Upper lobe of right lung (tissue), 1 donor: ENCODE measurements around the gene PDE4B. TPM values are rescaled to one million over a fixed set of nuclear protein-coding genes. Genes with fewer than 3 reads are reported as not detected.
"Not testable (repeated sequence)": the region's sequence is repeated elsewhere in the genome, so short reads cannot be mapped to it uniquely, and the experiment has no call there.

Experiments used
- ATAC-seq: fragments of 200-7000 bp; cut with Tn5 transposase; one replicate; pipeline ENCODE4 v1.9.1; 2020; ENCODE audit warnings: mild to moderate bottlenecking, moderate library complexity
- DNase-seq: peaks from one replicate; pipeline ENCODE4 v3.0.0-alpha.2; 2020
- H3K27ac ChIP-seq: fragments of 200-600 bp; one replicate; pipeline ENCODE4 v1.8.0; 2022
- H3K27me3 ChIP-seq: fragments of 200-600 bp; one replicate; pipeline ENCODE4 v1.8.0; 2022; ENCODE audit warnings: mild to moderate bottlenecking
- H3K36me3 ChIP-seq: fragments of 200-600 bp; one replicate; pipeline ENCODE4 v1.8.0; 2022
- H3K4me1 ChIP-seq: fragments of 200-600 bp; one replicate; pipeline ENCODE4 v1.8.0; 2022
- H3K4me3 ChIP-seq: fragments of 200-600 bp; one replicate; pipeline ENCODE4 v1.8.0; 2022; ENCODE audit warnings: mild to moderate bottlenecking
- H3K9me3 ChIP-seq: fragments of 200-600 bp; one replicate; pipeline ENCODE4 v1.8.0; 2022
- CTCF ChIP-seq: fragments of 200-600 bp; IDR thresholded peaks from one replicate; pipeline ENCODE4 v1.8.0; 2022; ENCODE audit warnings: antibody characterized with exemption
- intact Hi-C: fragments of 100-400 bp; cut with DNase I; formaldehyde crosslinking; loops from one replicate; pipeline ENCODE4 v1.11.0; 2022
- total RNA-seq: library from RNA; stranded (reverse); fragmentation: NEBNext Ultra II Directional; extraction: Animal tissue kit (Norgen Biotek cat#: 25700); gene quantifications from one replicate; pipeline ENCODE4 v1.2.1, GENCODE V29; 2021
- donor health status: DM: no; HTN: yes; CAD: no; lungs with severe emphysema.

Gene PDE4B
- total RNA-seq, 1 donor from 2014 or later: 14.3 TPM

DNA sequence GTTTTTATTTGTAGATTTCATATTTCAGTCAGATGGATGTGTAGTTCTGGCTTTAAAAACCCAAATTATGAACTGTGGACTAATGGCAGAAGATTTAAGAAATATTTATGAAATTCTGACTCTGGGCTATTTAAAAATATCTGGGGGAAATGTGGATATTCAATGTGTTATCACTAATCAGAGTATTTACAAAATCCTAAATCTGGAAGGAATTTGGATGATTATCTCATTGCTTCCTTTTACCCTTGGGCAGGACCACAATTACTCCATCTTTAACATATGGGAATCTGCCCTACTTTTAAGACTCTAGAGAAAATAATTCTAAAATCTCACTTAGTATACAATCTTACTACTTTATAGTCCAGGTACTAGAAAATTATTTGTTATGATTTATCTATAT is 203.2 kb downstream of the PDE4B start:
- intact Hi-C loops: no loop called here
- H3K36me3 ChIP-seq: no peaks in the 10 kb centered on the region
- no peak for ATAC-seq
- no peaks in the 10 kb centered on the region for H3K27me3 ChIP-seq
- TF ChIP-seq CTCF: no peak
- no peak for DNase-seq
- no peaks in the 10 kb centered on the region for H3K9me3 ChIP-seq
- no peak overlapping the region for H3K4me3 ChIP-seq
- no peaks in the 10 kb centered on the region for H3K4me1 ChIP-seq
- no peak overlapping the region for H3K27ac ChIP-seq

DNA sequence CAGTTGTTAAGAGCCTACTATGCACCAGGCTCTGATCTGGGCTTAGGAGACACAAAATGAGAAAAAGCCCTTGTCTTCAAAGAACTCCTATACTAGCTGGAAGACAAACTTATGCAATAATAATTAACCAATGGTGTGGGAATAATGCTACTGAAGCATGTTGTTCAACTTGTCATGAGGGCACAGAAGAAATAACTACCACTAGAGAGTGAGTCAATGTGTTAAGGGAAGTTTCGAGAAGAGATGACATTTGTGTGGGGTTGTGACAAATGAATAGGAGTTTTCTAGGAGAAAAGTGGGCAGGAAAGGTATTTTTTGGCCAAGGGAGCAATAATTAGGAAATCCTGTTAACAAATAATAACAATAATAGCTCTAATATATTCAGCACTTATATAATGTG is 205.0 kb downstream of the PDE4B start:
- ATAC-seq: no peak
- no peak overlapping the region for H3K4me3 ChIP-seq
- no peaks in the 10 kb centered on the region for H3K36me3 ChIP-seq
- H3K27ac ChIP-seq: no peak overlapping the region
- H3K9me3 ChIP-seq: no peaks in the 10 kb centered on the region
- no peaks in the 10 kb centered on the region for H3K27me3 ChIP-seq
- no peaks in the 10 kb centered on the region for H3K4me1 ChIP-seq
- TF ChIP-seq CTCF: no peak
- DNase-seq: no peak
- intact Hi-C loops: no loop called here

- no peak for ATAC-seq
- no peak for TF ChIP-seq CTCF
- no peak overlapping the region for H3K4me3 ChIP-seq
Observed at GRCh38 chr1:65998763-65999583, 206.3 kb downstream of the PDE4B start.

GRCh38 chr1:66000033-66000637 is 207.4 kb downstream of the PDE4B start:
- no peaks in the 10 kb centered on the region for H3K4me1 ChIP-seq
- TF ChIP-seq CTCF: no peak
- no peaks in the 10 kb centered on the region for H3K9me3 ChIP-seq
- ATAC-seq (no peak), DNase-seq (no peak)
- no peaks in the 10 kb centered on the region for H3K36me3 ChIP-seq
- peaks cover 5% of the 10 kb centered on the region for H3K27me3 ChIP-seq
- no peak overlapping the region for H3K4me3 ChIP-seq
- intact Hi-C loops: no loop called here
- no peak overlapping the region for H3K27ac ChIP-seq

More at GRCh38 chr1:65998763-65999583, 206.3 kb downstream of the PDE4B start:
- DNase-seq: no peak
- Histone ChIP-seq H3K36me3 (no peaks in the 10 kb centered on the region), H3K27me3 (peaks cover 4% of the 10 kb centered on the region), H3K27ac (no peak overlapping the region), H3K4me1 (no peaks in the 10 kb centered on the region), H3K9me3 (no peaks in the 10 kb centered on the region)
- intact Hi-C loops: no loop called here

- ATAC-seq (no peak), DNase-seq (no peak)
- H3K36me3 ChIP-seq: no peaks in the 10 kb centered on the region
- no peak overlapping the region for H3K27ac ChIP-seq
- H3K9me3 ChIP-seq: no peaks in the 10 kb centered on the region
- H3K4me3 ChIP-seq: no peak overlapping the region
- intact Hi-C loops: no loop called here
- no peak for TF ChIP-seq CTCF
- peaks cover 5% of the 10 kb centered on the region for H3K27me3 ChIP-seq
- no peaks in the 10 kb centered on the region for H3K4me1 ChIP-seq
Observed at GRCh38 chr1:66003690-66004089, 211.0 kb downstream of the PDE4B start.

DNA sequence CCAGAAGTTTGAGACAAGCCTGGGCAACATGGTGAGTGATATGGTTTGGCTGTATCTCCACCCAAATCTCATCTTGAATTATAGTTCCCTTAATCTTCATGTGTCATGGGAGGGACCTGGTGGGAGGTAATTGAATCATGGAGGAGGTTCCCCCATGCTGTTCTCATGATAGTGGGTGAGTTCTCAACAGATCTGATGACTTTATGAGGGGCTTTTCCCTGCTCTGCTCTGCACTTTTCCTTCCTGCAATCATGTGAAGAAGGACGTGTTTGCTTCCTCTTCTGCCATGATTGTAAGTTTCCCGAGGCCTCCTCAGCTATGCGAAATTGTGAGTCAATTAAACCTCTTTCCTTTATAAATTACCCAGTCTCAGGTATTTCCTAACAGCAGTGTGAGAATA is 213.8 kb downstream of the PDE4B start:
- ATAC-seq, H3K9me3 ChIP-seq, H3K27me3 ChIP-seq, H3K4me3 ChIP-seq, intact Hi-C loops, H3K4me1 ChIP-seq, H3K36me3 ChIP-seq, H3K27ac ChIP-seq, DNase-seq: not testable (repeated sequence)
